Endothelial cell (in vitro differentiated cells): ENCODE data around the gene C2orf80. TPM values are rescaled to one million over a fixed set of nuclear protein-coding genes. Genes with fewer than 3 reads are reported as not detected.

Source experiments
- DNase-seq: peaks from one replicate; pipeline ENCODE4 v3.0.0; 2021; ENCODE audit warnings: low spot score
- H3K27ac Mint-ChIP-seq: one replicate; pipeline ENCODE4 v1.8.0; 2021; ENCODE audit warnings: mixed read lengths, inconsistent platforms; ENCODE audit not compliant: unreplicated experiment
- H3K27me3 Mint-ChIP-seq: one replicate; pipeline ENCODE4 v1.8.0; 2021; ENCODE audit warnings: mild to moderate bottlenecking, moderate library complexity, mixed read lengths, inconsistent platforms; ENCODE audit not compliant: unreplicated experiment
- H3K36me3 Mint-ChIP-seq: one replicate; pipeline ENCODE4 v1.8.0; 2021; ENCODE audit warnings: mild to moderate bottlenecking, low read depth, mixed read lengths, inconsistent platforms; ENCODE audit not compliant: unreplicated experiment
- H3K4me1 Mint-ChIP-seq: one replicate; pipeline ENCODE4 v1.8.0; 2021; ENCODE audit warnings: mild to moderate bottlenecking, mixed read lengths, inconsistent platforms; ENCODE audit not compliant: unreplicated experiment
- H3K4me3 Mint-ChIP-seq: one replicate; pipeline ENCODE4 v1.8.0; 2021; ENCODE audit warnings: mild to moderate bottlenecking, mixed read lengths, inconsistent platforms; ENCODE audit not compliant: unreplicated experiment
- H3K9me3 Mint-ChIP-seq: one replicate; pipeline ENCODE4 v1.8.0; 2021; ENCODE audit warnings: mixed read lengths, inconsistent platforms; ENCODE audit not compliant: unreplicated experiment
- total RNA-seq: library from RNA; stranded (reverse); fragmentation: NEBNext Ultra II Directional; extraction: Animal tissue kit (Norgen Biotek cat#: 25700); gene quantifications from one replicate; pipeline ENCODE4 v1.2.1, GENCODE V29; 2021; ENCODE audit not compliant: unreplicated experiment
- TF ChIP-seq, protein P1 (sequence below): fragments of 200-600 bp; sonication (generic); IDR thresholded peaks from one replicate; pipeline ENCODE4 v1.5.0; 2021; ENCODE audit warnings: antibody characterized with exemption; ENCODE audit not compliant: unreplicated experiment

Gene C2orf80
- total RNA-seq, 1 donor from 2014 or later, result not detected

DNA sequence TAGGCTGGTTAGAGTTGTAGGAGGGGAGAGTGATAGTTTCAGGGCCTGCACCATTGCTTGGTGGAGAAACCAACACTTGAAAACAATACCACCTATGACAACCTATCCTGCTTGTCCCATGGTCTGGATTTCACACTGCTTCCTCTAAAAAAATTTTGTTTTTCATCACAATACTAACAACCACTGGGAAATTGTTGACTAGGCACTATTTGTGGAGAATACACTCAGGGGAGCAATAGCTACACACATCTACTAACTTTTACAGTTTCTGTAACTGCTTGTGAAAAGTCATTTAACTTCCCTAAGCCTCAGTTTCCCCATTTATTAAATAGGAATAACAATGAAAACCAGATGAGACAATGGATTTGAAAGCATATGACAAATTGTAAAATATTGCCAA, 39.7 kb downstream of the C2orf80 start:
- no peaks in the 10 kb centered on the region for H3K9me3 Mint-ChIP-seq
- TF ChIP-seq, protein P1, sequence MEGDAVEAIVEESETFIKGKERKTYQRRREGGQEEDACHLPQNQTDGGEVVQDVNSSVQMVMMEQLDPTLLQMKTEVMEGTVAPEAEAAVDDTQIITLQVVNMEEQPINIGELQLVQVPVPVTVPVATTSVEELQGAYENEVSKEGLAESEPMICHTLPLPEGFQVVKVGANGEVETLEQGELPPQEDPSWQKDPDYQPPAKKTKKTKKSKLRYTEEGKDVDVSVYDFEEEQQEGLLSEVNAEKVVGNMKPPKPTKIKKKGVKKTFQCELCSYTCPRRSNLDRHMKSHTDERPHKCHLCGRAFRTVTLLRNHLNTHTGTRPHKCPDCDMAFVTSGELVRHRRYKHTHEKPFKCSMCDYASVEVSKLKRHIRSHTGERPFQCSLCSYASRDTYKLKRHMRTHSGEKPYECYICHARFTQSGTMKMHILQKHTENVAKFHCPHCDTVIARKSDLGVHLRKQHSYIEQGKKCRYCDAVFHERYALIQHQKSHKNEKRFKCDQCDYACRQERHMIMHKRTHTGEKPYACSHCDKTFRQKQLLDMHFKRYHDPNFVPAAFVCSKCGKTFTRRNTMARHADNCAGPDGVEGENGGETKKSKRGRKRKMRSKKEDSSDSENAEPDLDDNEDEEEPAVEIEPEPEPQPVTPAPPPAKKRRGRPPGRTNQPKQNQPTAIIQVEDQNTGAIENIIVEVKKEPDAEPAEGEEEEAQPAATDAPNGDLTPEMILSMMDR, result no peak
- peaks cover 5% of the 10 kb centered on the region for H3K27me3 Mint-ChIP-seq
- DNase-seq, result no peak
- H3K4me3 Mint-ChIP-seq, result no peak overlapping the region
- H3K36me3 Mint-ChIP-seq, result peaks cover 5% of the 10 kb centered on the region
- H3K27ac Mint-ChIP-seq, result no peak overlapping the region
- peaks cover 7% of the 10 kb centered on the region for H3K4me1 Mint-ChIP-seq

GRCh38 chr2:208148803-208149202, 41.0 kb downstream of the C2orf80 start:
- H3K27me3 Mint-ChIP-seq, result peaks cover 5% of the 10 kb centered on the region
- TF ChIP-seq, protein P1, result peak; percentile 16
- H3K9me3 Mint-ChIP-seq, result no peaks in the 10 kb centered on the region
- peaks cover 5% of the 10 kb centered on the region for H3K36me3 Mint-ChIP-seq
- DNase-seq, result no peak
- H3K27ac Mint-ChIP-seq, result no peak overlapping the region
- no peak overlapping the region for H3K4me3 Mint-ChIP-seq
- peaks cover 7% of the 10 kb centered on the region for H3K4me1 Mint-ChIP-seq

DNA sequence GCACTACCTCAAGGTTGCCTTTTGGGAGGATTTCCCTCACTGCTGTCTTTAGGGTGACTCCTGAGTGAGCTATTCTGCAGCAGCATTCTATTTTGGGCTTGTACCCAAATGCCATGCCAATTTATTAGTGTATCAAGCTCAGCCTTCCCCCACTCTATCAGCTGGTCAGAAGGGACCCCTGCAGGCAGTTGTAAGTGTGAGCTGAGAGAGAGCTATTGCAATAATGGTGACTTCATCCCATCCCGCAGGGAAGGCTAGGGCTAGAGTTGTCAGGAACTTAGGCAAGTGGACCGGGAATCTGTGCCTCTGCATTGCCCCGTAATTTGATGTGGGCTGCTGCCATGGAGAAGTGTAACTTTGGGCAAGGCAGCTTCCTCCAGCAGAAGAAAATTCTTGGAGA, 42.1 kb downstream of the C2orf80 start:
- Mint-ChIP-seq H3K27me3 (peaks cover 5% of the 10 kb centered on the region), H3K4me1 (peaks cover 7% of the 10 kb centered on the region), H3K9me3 (no peaks in the 10 kb centered on the region), H3K36me3 (peaks cover 5% of the 10 kb centered on the region), H3K27ac (no peak overlapping the region), H3K4me3 (no peak overlapping the region)
- no peak for DNase-seq
- TF ChIP-seq, protein P1, result no peak

- H3K27ac Mint-ChIP-seq, result no peak overlapping the region
- DNase-seq, result no peak
- TF ChIP-seq, protein P1, result no peak
- no peaks in the 10 kb centered on the region for H3K9me3 Mint-ChIP-seq
- no peak overlapping the region for H3K4me3 Mint-ChIP-seq
- peaks cover 7% of the 10 kb centered on the region for H3K4me1 Mint-ChIP-seq
- peaks cover 5% of the 10 kb centered on the region for H3K36me3 Mint-ChIP-seq
- peaks cover 5% of the 10 kb centered on the region for H3K27me3 Mint-ChIP-seq
These were observed 42.8 kb downstream of the C2orf80 start for GRCh38 chr2:208147008-208147407.

GRCh38 chr2:208146006-208146405, 43.8 kb downstream of the C2orf80 start, which contains the start of gene CRYGB:
CRYGB (minus strand) TSS chr2:208146158; CDS start chr2:208146120, 38 bp downstream.
- H3K36me3 Mint-ChIP-seq, result peaks cover 3% of the 10 kb centered on the region
- no peak for DNase-seq
- no peak within 1 kb of the TSS for H3K4me3 Mint-ChIP-seq
- H3K27ac Mint-ChIP-seq, result no peak within 1 kb of the TSS
- peaks cover 5% of the 10 kb centered on the region for H3K27me3 Mint-ChIP-seq
- peaks cover 7% of the 10 kb centered on the region for H3K4me1 Mint-ChIP-seq
- no peaks in the 10 kb centered on the region for H3K9me3 Mint-ChIP-seq
- TF ChIP-seq, protein P1, result no peak
